ENCODE results near the gene FAM3B.

DNA sequence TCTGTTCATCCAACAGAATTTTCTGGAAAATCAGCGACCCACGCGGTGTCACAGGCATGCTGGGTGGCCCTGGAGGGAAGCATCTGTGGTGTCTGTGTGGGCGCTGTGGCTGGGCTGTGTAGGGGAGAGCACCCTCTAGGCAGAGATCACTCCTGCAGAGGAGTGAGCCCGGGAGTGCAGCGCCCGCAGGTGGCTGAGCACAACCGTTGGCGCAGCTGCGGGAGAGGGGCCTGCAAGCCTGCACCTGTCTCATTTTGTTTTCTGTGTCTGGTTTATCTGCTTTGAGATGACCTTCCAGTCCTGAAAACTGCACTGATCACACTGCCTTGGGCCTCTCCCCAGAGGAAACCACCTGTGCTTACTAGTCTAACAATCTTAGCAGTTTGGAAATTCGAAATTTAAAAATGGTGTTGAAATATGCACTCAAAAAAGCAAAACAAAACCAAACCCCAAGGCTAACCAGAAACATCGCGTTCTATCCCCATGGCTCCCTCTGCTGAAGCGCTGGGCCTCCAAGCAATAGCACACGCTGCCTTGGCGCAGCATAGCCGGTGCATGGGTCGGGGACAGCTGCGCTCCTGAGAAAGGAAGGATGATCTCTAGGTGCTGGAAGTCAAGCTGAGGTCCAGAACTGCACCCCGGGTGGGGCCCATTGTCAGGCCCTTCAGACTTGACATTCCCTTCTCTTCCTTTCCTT lies 4.8 kb downstream of the FAM3B start:
- no peak for TF ChIP-seq POLR2A (IDR thresholded peaks at IDR 0.05)
- TF ChIP-seq, protein P1, sequence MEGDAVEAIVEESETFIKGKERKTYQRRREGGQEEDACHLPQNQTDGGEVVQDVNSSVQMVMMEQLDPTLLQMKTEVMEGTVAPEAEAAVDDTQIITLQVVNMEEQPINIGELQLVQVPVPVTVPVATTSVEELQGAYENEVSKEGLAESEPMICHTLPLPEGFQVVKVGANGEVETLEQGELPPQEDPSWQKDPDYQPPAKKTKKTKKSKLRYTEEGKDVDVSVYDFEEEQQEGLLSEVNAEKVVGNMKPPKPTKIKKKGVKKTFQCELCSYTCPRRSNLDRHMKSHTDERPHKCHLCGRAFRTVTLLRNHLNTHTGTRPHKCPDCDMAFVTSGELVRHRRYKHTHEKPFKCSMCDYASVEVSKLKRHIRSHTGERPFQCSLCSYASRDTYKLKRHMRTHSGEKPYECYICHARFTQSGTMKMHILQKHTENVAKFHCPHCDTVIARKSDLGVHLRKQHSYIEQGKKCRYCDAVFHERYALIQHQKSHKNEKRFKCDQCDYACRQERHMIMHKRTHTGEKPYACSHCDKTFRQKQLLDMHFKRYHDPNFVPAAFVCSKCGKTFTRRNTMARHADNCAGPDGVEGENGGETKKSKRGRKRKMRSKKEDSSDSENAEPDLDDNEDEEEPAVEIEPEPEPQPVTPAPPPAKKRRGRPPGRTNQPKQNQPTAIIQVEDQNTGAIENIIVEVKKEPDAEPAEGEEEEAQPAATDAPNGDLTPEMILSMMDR (IDR thresholded peaks at IDR 0.05 in 4 of 5, conservative IDR thresholded peaks at IDR 0.05 in 1 of 5), result no peak

Measured in gastrocnemius medialis (tissue), 4 donors.